Occipital lobe (tissue), 3 donors: Measurements from ENCODE around the gene TBC1D3H. TPM values are rescaled to one million over a fixed set of nuclear protein-coding genes. Genes with fewer than 3 reads are reported as not detected.
"Not testable (repeated sequence)": the region's sequence is repeated elsewhere in the genome, so short reads cannot be mapped to it uniquely, and the experiment has no call there.

Experiments used
- DNase-seq: peaks from one replicate; lab custom pipeline; 2025; lab: John Stamatoyannopoulos, UW
- small RNA-seq: library from RNA; depleted of rRNA; stranded (forward); fragments of <200 nt; gene quantifications from one replicate; pipeline ENCODE3, GENCODE V24; 2014
- total RNA-seq: library from RNA; depleted of rRNA; stranded (reverse); fragments of >200 nt; gene quantifications from one replicate; pipeline ENCODE4 v1.2.3, GENCODE V29; 2014

TBC1D3H gene
- total RNA-seq = not detected

- DNase-seq = not testable (repeated sequence)
These were observed at the start of gene TBC1D3H for GRCh38 chr17:36388385-36389245. Gene TBC1D3H, minus strand, starts transcription at chr17:36388435. Its CDS starts 1,540 bp downstream, at chr17:36386895.

GRCh38 chr17:36428891-36429290 lies 40.7 kb upstream of the TBC1D3H start:
- not testable (repeated sequence) for DNase-seq

- DNase-seq = not testable (repeated sequence)
These were observed 27.1 kb upstream of the TBC1D3H start for GRCh38 chr17:36415180-36415941.

GRCh38 chr17:36390943-36391645 lies 2.9 kb upstream of the TBC1D3H start:
- DNase-seq = not testable (repeated sequence)

- not testable (repeated sequence) for DNase-seq
These were observed 12.3 kb downstream of the TBC1D3H start for GRCh38 chr17:36375938-36376337.

- not testable (repeated sequence) for DNase-seq
These were observed 25.7 kb downstream of the TBC1D3H start for GRCh38 chr17:36362496-36362895.

Small RNA genes lying within 50 kb of the gene (small RNA-seq; reads per million reads assigned to genes)
- not detected for gene RNU6-1192P

Other genes with a start within 250 kb of the TBC1D3H start
- gene TBC1D3B, start 211.8 kb downstream of the TBC1D3H start, total RNA-seq = 1.9 TPM
- gene CCL3L1, start 191.7 kb downstream of the TBC1D3H start, total RNA-seq = 4.8 TPM
- 17.3 TPM for gene CCL4L2, start 177.4 kb downstream of the TBC1D3H start, total RNA-seq
- gene TBC1D3I, start 123.9 kb downstream of the TBC1D3H start, total RNA-seq = 0.62 TPM
- gene TBC1D3G, start 64.6 kb downstream of the TBC1D3H start, total RNA-seq = not detected
- 44.6 TPM for gene ZNHIT3, start 98.2 kb upstream of the TBC1D3H start, total RNA-seq
- gene MYO19, start 146.4 kb upstream of the TBC1D3H start, total RNA-seq = 33.8 TPM
- gene PIGW, start 146.6 kb upstream of the TBC1D3H start, total RNA-seq = 7.0 TPM
- 60.7 TPM for gene GGNBP2, start 156.5 kb upstream of the TBC1D3H start, total RNA-seq
- gene DHRS11, start 203.4 kb upstream of the TBC1D3H start, total RNA-seq = 4.8 TPM
- 2.7 TPM for gene MRM1, start 213.1 kb upstream of the TBC1D3H start, total RNA-seq